Neural progenitor cell (in vitro differentiated cells): Measurements from ENCODE around the gene FCRL3. TPM values are rescaled to one million over a fixed set of nuclear protein-coding genes. Genes with fewer than 3 reads are reported as not detected.

Experiments
- DNase-seq: peaks from one replicate; pipeline ENCODE4 v3.0.0-alpha.2; 2016; ENCODE audit warnings: low spot score
- H2AFZ ChIP-seq: fragments of 200-600 bp; sonication (generic); replicated peaks from 2 replicates; pipeline ENCODE4 v1.6.1; 2016; ENCODE audit warnings: antibody characterized with exemption
- H3F3A ChIP-seq: fragments of 200-600 bp; sonication (generic); 2 replicates; pipeline ENCODE4 v1.6.1; 2016; ENCODE audit warnings: antibody characterized with exemption, low read depth
- H3K27ac ChIP-seq: fragments of 200-600 bp; sonication (generic); 2 replicates; pipeline ENCODE4 v1.5.1; 2016; ENCODE audit warnings: mild to moderate bottlenecking
- H3K27me3 ChIP-seq: fragments of 200-600 bp; sonication (generic); 2 replicates; pipeline ENCODE4 v1.6.1; 2016; ENCODE audit warnings: mild to moderate bottlenecking, moderate library complexity
- H3K36me3 ChIP-seq: fragments of 200-600 bp; sonication (generic); 2 replicates; pipeline ENCODE4 v1.5.1; 2016
- H3K4me1 ChIP-seq: fragments of 200-600 bp; sonication (generic); 2 replicates; pipeline ENCODE4 v1.6.1; 2016; ENCODE audit warnings: mixed run types
- H3K4me2 ChIP-seq: fragments of 200-600 bp; sonication (generic); 2 replicates; pipeline ENCODE4 v1.6.1; 2016
- H3K4me3 ChIP-seq: fragments of 200-600 bp; sonication (generic); 2 replicates; pipeline ENCODE4 v1.5.1; 2016
- H3K79me2 ChIP-seq: fragments of 200-600 bp; sonication (generic); 2 replicates; pipeline ENCODE4 v1.6.1; 2016; ENCODE audit warnings: low read depth
- H3K9ac ChIP-seq: fragments of 200-600 bp; sonication (generic); 2 replicates; pipeline ENCODE4 v1.6.1; 2016
- H3K9me3 ChIP-seq: fragments of 200-600 bp; sonication (generic); 2 replicates; pipeline ENCODE4 v1.5.1; 2016; ENCODE audit warnings: low read depth
- H4K20me1 ChIP-seq: fragments of 200-600 bp; sonication (generic); 2 replicates; pipeline ENCODE4 v1.6.1; 2016; ENCODE audit warnings: low read depth
- H3K27ac Mint-ChIP-seq: 3 replicates; pipeline ENCODE4 v1.8.0; 2021; ENCODE audit warnings: mixed read lengths
- H3K27me3 Mint-ChIP-seq: 2 replicates; pipeline ENCODE4 v1.8.0; 2022; ENCODE audit warnings: low read depth, mild to moderate bottlenecking, inconsistent platforms, moderate library complexity, mixed read lengths; ENCODE audit not compliant: insufficient read depth
- H3K36me3 Mint-ChIP-seq: 3 replicates; pipeline ENCODE4 v1.8.0; 2021; ENCODE audit warnings: mixed read lengths
- H3K4me1 Mint-ChIP-seq: 3 replicates; pipeline ENCODE4 v1.8.0; 2021; ENCODE audit warnings: mixed read lengths
- H3K4me3 Mint-ChIP-seq: 3 replicates; pipeline ENCODE4 v1.8.0; 2021; ENCODE audit warnings: mild to moderate bottlenecking, moderate library complexity, mixed read lengths
- H3K9me3 Mint-ChIP-seq: 3 replicates; pipeline ENCODE4 v1.8.0; 2020; ENCODE audit warnings: mixed read lengths
- CTCF ChIP-seq: fragments of 200-600 bp; sonication (generic); IDR thresholded peaks from 2 replicates; pipeline ENCODE4 v1.5.1; 2017; ENCODE audit warnings: antibody characterized with exemption, mild to moderate bottlenecking
- EZH2 ChIP-seq: fragments of 200-600 bp; sonication (generic); IDR thresholded peaks from 2 replicates; pipeline ENCODE4 v1.6.1; 2017; ENCODE audit warnings: antibody characterized with exemption, mild to moderate bottlenecking, moderate library complexity
- EZH2phosphoT487 ChIP-seq: fragments of 200-600 bp; sonication (generic); IDR thresholded peaks from 2 replicates; pipeline ENCODE4 v1.6.1; 2017; ENCODE audit warnings: antibody characterized with exemption
- total RNA-seq: library from RNA; depleted of rRNA; stranded (reverse); fragments of >200 nt; gene quantifications from 2 replicates; pipeline ENCODE4 v1.2.3, GENCODE V29; 2015; ENCODE audit warnings: low replicate concordance

FCRL3 gene
- total RNA-seq, 1 donor from 2014 or later: not detected

- Mint-ChIP-seq H3K4me3 (no peak overlapping the region), H3K36me3 (no peaks in the 10 kb centered on the region), H3K9me3 (no peaks in the 10 kb centered on the region), H3K27ac (no peak overlapping the region), H3K4me1 (no peaks in the 10 kb centered on the region), H3K27me3 (no peaks in the 10 kb centered on the region)
- Histone ChIP-seq H3K9me3 (no peaks in the 10 kb centered on the region), H3K79me2 (no peaks in the 10 kb centered on the region), H3K36me3 (no peaks in the 10 kb centered on the region), H3F3A (no peaks in the 10 kb centered on the region), H2AFZ (no peak overlapping the region), H3K4me2 (no peak overlapping the region), H3K4me1 (no peaks in the 10 kb centered on the region), H3K9ac (no peak overlapping the region), H3K4me3 (no peak overlapping the region), H3K27ac (no peak overlapping the region), H3K27me3 (no peaks in the 10 kb centered on the region), H4K20me1 (no peaks in the 10 kb centered on the region)
- DNase-seq: no peak
- no peak for TF ChIP-seq CTCF
- TF ChIP-seq EZH2: no peak
- TF ChIP-seq EZH2phosphoT487: no peak
Observed at GRCh38 chr1:157652859-157653493, 47.6 kb downstream of the FCRL3 start.

DNA sequence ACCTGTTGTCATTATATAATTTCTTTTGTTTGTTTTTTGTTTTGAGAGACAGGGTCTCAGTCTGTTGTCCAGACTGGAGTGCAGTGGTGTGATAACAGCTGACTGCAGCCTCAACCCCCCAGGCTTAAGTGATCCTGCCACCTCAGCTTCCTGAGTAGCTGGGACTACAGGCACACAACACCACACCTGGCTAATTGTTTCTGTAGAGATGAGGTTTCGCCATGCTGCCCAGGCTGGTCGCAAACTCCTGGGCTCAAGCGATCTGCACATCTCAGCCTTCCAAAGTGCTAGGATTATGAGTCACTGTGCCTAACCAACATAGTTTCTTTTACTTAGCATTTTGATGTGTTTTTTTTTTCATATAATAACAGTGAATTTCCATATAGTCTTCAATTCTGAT, 52.3 kb downstream of the FCRL3 start:
- Histone ChIP-seq H3K9me3 (no peaks in the 10 kb centered on the region), H3K27me3 (no peaks in the 10 kb centered on the region), H3K4me2 (no peak overlapping the region), H3K4me3 (no peak overlapping the region), H3K79me2 (no peaks in the 10 kb centered on the region), H2AFZ (no peak overlapping the region), H3F3A (no peaks in the 10 kb centered on the region), H3K4me1 (no peaks in the 10 kb centered on the region), H3K27ac (no peak overlapping the region), H3K36me3 (no peaks in the 10 kb centered on the region), H4K20me1 (no peaks in the 10 kb centered on the region), H3K9ac (no peak overlapping the region)
- no peak for TF ChIP-seq CTCF
- no peak for TF ChIP-seq EZH2
- TF ChIP-seq EZH2phosphoT487: no peak
- no peak overlapping the region for H3K4me3 Mint-ChIP-seq
- no peak overlapping the region for H3K27ac Mint-ChIP-seq
- H3K9me3 Mint-ChIP-seq: no peaks in the 10 kb centered on the region
- no peaks in the 10 kb centered on the region for H3K27me3 Mint-ChIP-seq
- H3K36me3 Mint-ChIP-seq: no peaks in the 10 kb centered on the region
- H3K4me1 Mint-ChIP-seq: no peaks in the 10 kb centered on the region
- no peak for DNase-seq

DNA sequence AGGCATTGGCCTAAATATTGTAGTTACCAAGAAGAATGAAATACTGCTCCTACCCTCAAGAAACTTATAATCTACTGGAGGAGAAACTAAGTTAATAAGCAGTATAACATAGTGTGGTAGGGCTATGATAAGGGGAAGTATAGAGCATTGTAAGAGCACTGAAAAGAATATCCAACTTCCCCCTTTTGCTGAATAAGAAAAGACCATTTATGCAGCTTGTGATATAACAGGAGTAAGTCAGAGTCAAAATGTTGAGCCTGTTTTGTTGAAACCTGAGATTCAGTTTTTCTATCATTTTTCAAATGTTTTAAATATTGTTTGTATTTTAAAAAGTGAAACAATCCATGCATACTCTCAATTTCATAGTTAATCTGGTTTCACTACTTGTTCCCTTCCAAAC, 54.4 kb downstream of the FCRL3 start:
- no peak overlapping the region for H3K9ac ChIP-seq
- Mint-ChIP-seq H3K4me3 (no peak overlapping the region), H3K36me3 (no peaks in the 10 kb centered on the region), H3K4me1 (no peaks in the 10 kb centered on the region), H3K27ac (no peak overlapping the region), H3K9me3 (no peaks in the 10 kb centered on the region), H3K27me3 (no peaks in the 10 kb centered on the region)
- no peak overlapping the region for H3K4me3 ChIP-seq
- H3K79me2 ChIP-seq: no peaks in the 10 kb centered on the region
- no peaks in the 10 kb centered on the region for H3K4me1 ChIP-seq
- no peak overlapping the region for H3K4me2 ChIP-seq
- no peak overlapping the region for H3K27ac ChIP-seq
- no peak overlapping the region for H2AFZ ChIP-seq
- no peaks in the 10 kb centered on the region for H4K20me1 ChIP-seq
- TF ChIP-seq EZH2 (no peak), EZH2phosphoT487 (no peak), CTCF (no peak)
- no peaks in the 10 kb centered on the region for H3K36me3 ChIP-seq
- H3K9me3 ChIP-seq: no peaks in the 10 kb centered on the region
- H3F3A ChIP-seq: no peaks in the 10 kb centered on the region
- no peaks in the 10 kb centered on the region for H3K27me3 ChIP-seq
- DNase-seq: no peak
